Choroid plexus epithelial cell (primary cell): ENCODE data around the gene KDM4C.
A peak's percentile ranks its signal among the peaks of the same experiment; 100 is the strongest.

ENCODE experiments used
- DNase-seq: peaks from one replicate; pipeline ENCODE4 v3.0.0-alpha.2; 2010; ENCODE audit warnings: low read depth
- H3K4me3 ChIP-seq: 2 replicates; pipeline ENCODE4 v1.5.1; 2011; ENCODE audit warnings: low read depth, mild to moderate bottlenecking, control low read depth, low read length, moderate library complexity
- TF ChIP-seq, protein P1 (sequence below): conservative IDR thresholded peaks from 2 replicates; pipeline ENCODE4 v1.5.1; 2011; ENCODE audit warnings: low read depth, mild to moderate bottlenecking, control low read depth, inconsistent platforms, low read length, moderate library complexity

The KDM4C gene

DNA sequence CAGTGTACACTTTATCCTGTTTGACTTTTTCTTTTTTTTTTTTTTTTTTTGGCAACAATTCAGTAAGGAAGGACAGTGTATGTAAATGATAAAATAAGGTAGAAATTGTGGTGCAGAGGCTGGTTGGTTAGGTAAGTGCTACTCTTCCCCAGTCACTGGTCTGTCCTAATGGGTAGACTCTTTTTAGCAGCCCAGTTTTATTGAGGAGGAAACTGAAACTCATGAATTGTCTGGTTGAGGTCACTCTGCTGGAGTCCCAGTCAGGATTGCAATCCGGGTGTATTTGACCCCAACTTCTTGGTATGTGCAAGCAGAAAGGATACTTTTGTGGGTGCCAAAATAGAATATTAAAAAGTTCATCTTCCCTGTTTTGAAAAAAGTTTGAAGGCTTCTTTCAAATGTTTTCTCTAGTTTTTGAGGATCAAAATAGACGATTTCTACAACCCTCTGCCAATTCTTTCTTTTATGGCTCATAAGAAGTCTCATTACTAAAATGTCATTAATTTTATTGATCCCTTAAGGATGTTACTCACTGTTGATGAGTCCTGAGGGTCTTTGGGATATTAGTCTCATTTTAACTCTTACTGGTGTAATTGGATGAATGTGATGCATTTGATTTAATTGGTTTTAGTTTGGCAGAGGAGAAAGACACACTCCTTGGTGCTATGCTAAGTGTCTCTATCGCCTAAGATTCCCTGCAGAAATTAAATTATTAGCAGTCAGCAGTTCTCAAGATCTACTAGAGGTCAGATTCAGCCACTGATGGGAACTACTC is 171.9 kb downstream of the KDM4C start:
- TF ChIP-seq, protein P1, sequence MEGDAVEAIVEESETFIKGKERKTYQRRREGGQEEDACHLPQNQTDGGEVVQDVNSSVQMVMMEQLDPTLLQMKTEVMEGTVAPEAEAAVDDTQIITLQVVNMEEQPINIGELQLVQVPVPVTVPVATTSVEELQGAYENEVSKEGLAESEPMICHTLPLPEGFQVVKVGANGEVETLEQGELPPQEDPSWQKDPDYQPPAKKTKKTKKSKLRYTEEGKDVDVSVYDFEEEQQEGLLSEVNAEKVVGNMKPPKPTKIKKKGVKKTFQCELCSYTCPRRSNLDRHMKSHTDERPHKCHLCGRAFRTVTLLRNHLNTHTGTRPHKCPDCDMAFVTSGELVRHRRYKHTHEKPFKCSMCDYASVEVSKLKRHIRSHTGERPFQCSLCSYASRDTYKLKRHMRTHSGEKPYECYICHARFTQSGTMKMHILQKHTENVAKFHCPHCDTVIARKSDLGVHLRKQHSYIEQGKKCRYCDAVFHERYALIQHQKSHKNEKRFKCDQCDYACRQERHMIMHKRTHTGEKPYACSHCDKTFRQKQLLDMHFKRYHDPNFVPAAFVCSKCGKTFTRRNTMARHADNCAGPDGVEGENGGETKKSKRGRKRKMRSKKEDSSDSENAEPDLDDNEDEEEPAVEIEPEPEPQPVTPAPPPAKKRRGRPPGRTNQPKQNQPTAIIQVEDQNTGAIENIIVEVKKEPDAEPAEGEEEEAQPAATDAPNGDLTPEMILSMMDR = no peak
- DNase-seq = peak; percentile 43
- H3K4me3 ChIP-seq = no peak overlapping the region

DNA sequence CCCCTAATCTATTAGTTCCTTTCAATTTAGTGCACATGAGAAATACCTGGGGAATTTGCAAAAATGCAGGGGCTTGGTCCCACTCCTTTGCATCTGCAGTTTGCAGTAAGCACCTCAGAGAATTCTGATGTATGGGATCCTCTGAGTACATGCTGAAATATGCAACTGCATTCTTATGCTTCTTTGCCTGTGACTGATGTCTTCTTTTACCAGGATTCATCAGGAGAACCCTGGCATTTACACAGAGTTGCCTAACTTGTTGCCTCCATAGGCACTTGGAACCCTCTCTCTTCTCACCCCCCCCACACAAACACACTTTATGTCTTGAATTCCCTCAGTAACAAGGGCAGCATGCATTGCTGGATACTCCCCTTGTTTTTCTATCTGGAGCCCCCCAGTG is 173.1 kb downstream of the KDM4C start:
- peak; percentile 82 for DNase-seq
- TF ChIP-seq, protein P1 = no peak
- H3K4me3 ChIP-seq = no peak overlapping the region

- TF ChIP-seq, protein P1 = no peak
- H3K4me3 ChIP-seq = no peak overlapping the region
- DNase-seq = peak; percentile 88
These were observed 174.1 kb downstream of the KDM4C start for GRCh38 chr9:6931913-6932312.

DNA sequence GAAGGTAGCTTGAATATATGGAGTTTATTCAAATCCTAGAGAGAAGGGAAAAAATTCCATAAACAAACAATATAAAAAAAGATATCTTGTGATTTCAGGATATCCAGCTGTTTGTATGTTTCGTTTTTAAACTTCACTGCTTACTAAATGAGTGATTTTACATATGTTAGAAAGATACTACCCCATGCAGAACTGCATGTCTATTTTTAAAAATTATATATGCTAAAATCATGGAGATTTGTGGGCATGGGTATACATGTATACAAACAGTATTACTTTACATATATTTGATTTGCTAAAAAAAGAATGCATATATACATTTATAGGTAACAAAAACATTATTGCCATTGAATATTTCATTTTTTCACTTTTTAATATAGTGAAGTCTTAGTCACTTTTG is 178.3 kb downstream of the KDM4C start:
- TF ChIP-seq, protein P1 = no peak
- no peak overlapping the region for H3K4me3 ChIP-seq
- no peak for DNase-seq

- DNase-seq = no peak
- H3K4me3 ChIP-seq = no peak overlapping the region
- TF ChIP-seq, protein P1 = no peak
These were observed 179.4 kb downstream of the KDM4C start for GRCh38 chr9:6937209-6937608.

DNA sequence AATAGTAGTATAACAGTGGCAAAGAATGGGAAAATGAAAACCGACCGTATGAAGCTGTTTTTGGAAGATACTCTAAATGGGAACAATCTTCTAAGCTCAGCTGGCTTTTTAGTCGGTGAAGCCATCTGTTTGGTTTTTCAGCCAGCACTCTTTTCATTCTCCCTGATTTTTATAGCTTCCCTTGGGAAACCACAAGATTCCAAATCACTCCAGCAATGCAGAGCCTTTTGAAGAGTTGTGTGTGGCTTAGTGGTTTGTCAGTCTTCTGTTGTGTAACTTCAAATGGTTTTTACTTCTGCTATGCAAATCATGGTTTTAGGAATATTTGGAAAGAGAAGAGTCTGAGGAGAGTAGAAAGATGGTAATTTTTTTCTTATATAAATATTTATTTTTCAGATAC is 180.7 kb downstream of the KDM4C start:
- H3K4me3 ChIP-seq = no peak overlapping the region
- peak; percentile 93 for DNase-seq
- TF ChIP-seq, protein P1 = no peak

DNA sequence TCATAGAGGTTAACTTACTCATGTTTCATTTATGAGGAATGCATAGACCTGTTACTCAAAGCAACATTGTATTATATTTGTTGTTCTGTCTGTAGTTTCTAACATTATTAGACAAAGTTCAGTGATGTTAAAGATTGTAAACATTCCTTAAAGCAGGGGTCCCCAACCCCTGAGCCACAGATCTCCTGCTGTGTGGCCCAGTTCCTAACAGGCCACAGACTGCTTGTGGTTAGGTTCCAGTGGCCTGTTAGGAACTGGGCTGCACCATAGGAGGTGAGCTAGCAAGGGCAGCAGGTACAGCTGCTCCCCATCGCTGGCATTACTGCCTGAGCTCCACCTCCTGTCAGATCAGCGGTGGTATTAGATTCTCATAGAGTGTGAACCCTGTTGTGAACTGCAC is 181.1 kb downstream of the KDM4C start:
- DNase-seq = peak; percentile 83
- TF ChIP-seq, protein P1 = no peak
- no peak overlapping the region for H3K4me3 ChIP-seq
